ENCODE data around the gene PHAX. TPM values are rescaled to one million over a fixed set of nuclear protein-coding genes. Genes with fewer than 3 reads are reported as not detected.

The PHAX gene
- total RNA-seq, 4 donors from 2014 or later = 33.3 to 50.6 (median 38.4) TPM

GRCh38 chr5:126631920-126632319 is 31.2 kb downstream of the PHAX start:
- no peak for ATAC-seq
- Histone ChIP-seq H3K27me3 (no peaks in the 10 kb centered on the region), H3K9me3 (no peaks in the 10 kb centered on the region), H3K27ac (no peak overlapping the region), H3K4me1 (no peaks in the 10 kb centered on the region), H3K36me3 (no peaks in the 10 kb centered on the region), H3K4me3 (no peak overlapping the region)
- no peak for TF ChIP-seq CTCF (IDR thresholded peaks at IDR 0.05 in 4 of 5, conservative IDR thresholded peaks at IDR 0.05 in 1 of 5)
- no peak for TF ChIP-seq POLR2A (IDR thresholded peaks at IDR 0.05)
- intact Hi-C loops (cut with DNase I; ENCODE audit: low total_unique reads) = no loop called here
- DNase-seq = no peak
- in situ Hi-C loops (cut with MboI; ENCODE audit: low sequenced_read_pairs in 4 of 4) = no loop called here

- no peak for DNase-seq
- in situ Hi-C loops (cut with MboI; ENCODE audit: low sequenced_read_pairs in 4 of 4) = no loop called here
- Histone ChIP-seq H3K27me3 (no peaks in the 10 kb centered on the region), H3K4me1 (no peaks in the 10 kb centered on the region), H3K27ac (no peak overlapping the region), H3K36me3 (no peaks in the 10 kb centered on the region), H3K9me3 (no peaks in the 10 kb centered on the region), H3K4me3 (no peak overlapping the region)
- no peak for TF ChIP-seq CTCF (IDR thresholded peaks at IDR 0.05 in 4 of 5, conservative IDR thresholded peaks at IDR 0.05 in 1 of 5)
- no peak for ATAC-seq
- intact Hi-C loops (cut with DNase I; ENCODE audit: low total_unique reads) = no loop called here
Measured at GRCh38 chr5:126633552-126633951, 32.8 kb downstream of the PHAX start.

GRCh38 chr5:126635585-126635984 is 34.8 kb downstream of the PHAX start:
- intact Hi-C loops (cut with DNase I; ENCODE audit: low total_unique reads) (no loop called here), in situ Hi-C loops (cut with MboI; ENCODE audit: low sequenced_read_pairs in 4 of 4) (no loop called here)
- no peaks in the 10 kb centered on the region for H3K36me3 ChIP-seq
- no peak for ATAC-seq
- DNase-seq = no peak
- H3K4me1 ChIP-seq = no peaks in the 10 kb centered on the region
- H3K27ac ChIP-seq = no peak overlapping the region
- TF ChIP-seq CTCF (IDR thresholded peaks at IDR 0.05 in 4 of 5, conservative IDR thresholded peaks at IDR 0.05 in 1 of 5) (no peak), POLR2A (IDR thresholded peaks at IDR 0.05) (no peak)
- no peak overlapping the region for H3K4me3 ChIP-seq
- H3K9me3 ChIP-seq = no peaks in the 10 kb centered on the region
- no peaks in the 10 kb centered on the region for H3K27me3 ChIP-seq

- TF ChIP-seq CTCF (IDR thresholded peaks at IDR 0.05 in 4 of 5, conservative IDR thresholded peaks at IDR 0.05 in 1 of 5) = no peak
- no peak for TF ChIP-seq POLR2A (IDR thresholded peaks at IDR 0.05)
- no peak overlapping the region for H3K27ac ChIP-seq
- H3K27me3 ChIP-seq = no peaks in the 10 kb centered on the region
- no peak overlapping the region for H3K4me3 ChIP-seq
- ATAC-seq (no peak), DNase-seq (no peak)
- H3K9me3 ChIP-seq = no peaks in the 10 kb centered on the region
- intact Hi-C loops (cut with DNase I; ENCODE audit: low total_unique reads) = no loop called here
- no peaks in the 10 kb centered on the region for H3K4me1 ChIP-seq
- no peaks in the 10 kb centered on the region for H3K36me3 ChIP-seq
- in situ Hi-C loops (cut with MboI; ENCODE audit: low sequenced_read_pairs in 4 of 4) = no loop called here
Measured at GRCh38 chr5:126636956-126637355, 36.2 kb downstream of the PHAX start.

GRCh38 chr5:126640866-126641265 is 40.1 kb downstream of the PHAX start:
- H3K27ac ChIP-seq = no peak overlapping the region
- no peak overlapping the region for H3K4me3 ChIP-seq
- no peaks in the 10 kb centered on the region for H3K9me3 ChIP-seq
- in situ Hi-C loops (cut with MboI; ENCODE audit: low sequenced_read_pairs in 4 of 4) = no loop called here
- intact Hi-C loops (cut with DNase I; ENCODE audit: low total_unique reads) = no loop called here
- TF ChIP-seq POLR2A (IDR thresholded peaks at IDR 0.05) (no peak), CTCF (IDR thresholded peaks at IDR 0.05 in 4 of 5, conservative IDR thresholded peaks at IDR 0.05 in 1 of 5) (no peak)
- ATAC-seq (no peak), DNase-seq (no peak)
- H3K4me1 ChIP-seq = no peaks in the 10 kb centered on the region
- H3K27me3 ChIP-seq = no peaks in the 10 kb centered on the region
- no peaks in the 10 kb centered on the region for H3K36me3 ChIP-seq

Measured in gastrocnemius medialis (tissue), 4 donors.